Eye (tissue), 1 donor: ENCODE measurements around the gene DCAF8.
A peak's percentile ranks its signal among the peaks of the same experiment; 100 is the strongest.

ENCODE experiments used
- DNase-seq: peaks from one replicate; pipeline ENCODE4 v3.0.0-alpha.2; 2015

The DCAF8 gene

GRCh38 chr1:160261556-160261892 is 825 bp downstream of the DCAF8 start:
- DNase-seq: no peak

GRCh38 chr1:160260406-160261382 is 1.7 kb downstream of the DCAF8 start:
- DNase-seq: peak; percentile 61

DNA sequence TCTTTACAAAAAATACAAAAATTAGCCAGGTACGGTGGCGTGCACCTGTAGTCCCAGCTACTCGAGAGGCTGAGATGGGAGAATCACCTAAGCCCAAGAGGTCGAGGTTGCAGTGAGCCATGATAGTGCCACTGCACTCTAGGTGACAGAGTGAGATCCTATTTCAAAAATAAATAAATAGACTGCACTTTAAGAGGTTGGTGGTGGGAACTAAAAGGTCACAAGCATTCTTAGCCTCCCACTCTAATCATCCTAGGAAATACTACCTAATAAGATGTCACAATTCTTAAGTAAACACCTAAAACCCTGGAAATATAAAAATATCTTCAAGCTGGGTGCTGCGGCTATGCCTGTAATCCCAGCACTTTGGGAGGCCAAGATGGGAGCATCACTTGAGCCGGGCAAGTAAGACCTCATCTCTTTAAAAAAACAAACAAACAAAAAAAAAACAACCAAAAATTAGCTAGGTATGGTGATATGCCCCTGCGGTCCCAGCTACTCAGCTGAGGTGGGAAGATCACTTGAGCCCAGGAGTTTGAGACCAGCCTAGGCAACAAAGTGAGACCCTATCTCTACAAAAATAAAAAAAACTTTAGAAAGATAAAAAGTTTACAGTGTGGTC is 4.1 kb downstream of the DCAF8 start:
- no peak for DNase-seq

DNA sequence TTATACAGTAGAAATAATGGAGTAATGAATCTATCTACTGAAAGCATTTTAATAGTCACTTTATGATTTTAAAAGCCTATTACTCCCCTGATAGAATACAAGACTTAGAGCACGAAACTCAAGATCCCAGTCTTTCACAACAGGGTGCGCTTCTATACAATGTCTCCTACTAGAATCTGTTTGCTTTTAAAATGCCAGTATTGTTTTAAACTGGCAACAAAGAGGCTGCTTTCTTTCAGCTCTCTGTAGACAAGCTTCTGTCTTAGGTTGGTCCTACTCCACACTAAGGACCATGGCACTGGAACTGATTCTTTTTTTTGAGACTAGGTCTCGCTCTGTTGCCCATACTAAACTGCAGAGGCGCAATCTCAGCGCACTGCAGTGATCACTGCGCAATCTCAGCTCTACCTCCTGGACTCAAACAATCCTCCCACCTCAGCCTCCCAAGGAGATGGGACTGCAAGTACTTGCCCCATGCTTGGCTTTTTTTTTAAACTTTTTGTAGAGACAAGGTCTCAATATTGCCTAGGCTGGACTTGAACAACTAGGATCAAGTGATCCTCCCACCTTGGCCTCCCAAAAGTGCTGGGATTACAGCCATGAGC is 4.8 kb downstream of the DCAF8 start:
- DNase-seq: no peak

- DNase-seq: no peak
These were observed 5.8 kb downstream of the DCAF8 start for GRCh38 chr1:160256396-160257046.

- DNase-seq: no peak
These were observed 6.5 kb downstream of the DCAF8 start for GRCh38 chr1:160255781-160256300.

DNA sequence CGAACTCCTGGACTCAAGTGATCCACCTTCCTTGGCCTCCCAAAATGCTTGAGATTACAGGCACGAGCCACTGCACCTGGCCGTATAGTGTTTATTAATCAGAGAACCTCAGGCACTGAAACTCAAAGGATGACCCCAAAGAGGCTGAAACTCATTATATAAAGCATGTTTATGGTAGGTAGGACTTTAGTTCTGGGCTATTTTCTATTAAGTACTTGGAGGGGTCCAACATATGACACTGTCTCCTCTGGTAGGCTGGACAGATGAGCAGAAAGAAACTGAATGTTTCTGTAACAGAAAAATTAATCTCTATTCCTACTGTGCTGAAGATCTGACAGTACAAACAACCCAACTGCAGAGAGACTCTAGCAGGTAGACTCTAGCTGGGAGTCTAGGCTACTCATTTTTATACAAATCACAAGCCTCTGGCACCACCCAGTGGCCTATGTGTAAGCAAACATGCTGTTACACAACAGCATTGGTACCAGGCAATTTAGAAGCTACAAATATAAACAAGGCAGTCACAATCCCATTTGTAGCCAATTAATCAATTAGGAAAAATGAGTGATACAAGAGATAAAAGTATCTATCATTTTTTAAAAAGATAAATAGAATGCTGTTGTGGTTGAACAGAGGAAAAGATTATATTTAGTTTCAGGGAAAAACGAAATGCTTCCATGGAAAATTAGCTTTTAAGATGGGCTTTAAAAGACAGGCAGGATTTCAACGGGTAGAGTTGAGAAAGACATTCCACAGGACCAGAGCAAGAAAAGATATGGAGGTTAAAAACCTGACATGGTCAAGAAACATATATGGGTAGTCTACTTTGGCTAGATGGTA is 10.4 kb downstream of the DCAF8 start:
- peak; percentile 90 for DNase-seq

- DNase-seq: no peak
These were observed 11.3 kb downstream of the DCAF8 start for GRCh38 chr1:160251011-160251410.

GRCh38 chr1:160247053-160247452 is 15.3 kb downstream of the DCAF8 start:
- DNase-seq: no peak

GRCh38 chr1:160245434-160245833 is 16.9 kb downstream of the DCAF8 start:
- no peak for DNase-seq

DNA sequence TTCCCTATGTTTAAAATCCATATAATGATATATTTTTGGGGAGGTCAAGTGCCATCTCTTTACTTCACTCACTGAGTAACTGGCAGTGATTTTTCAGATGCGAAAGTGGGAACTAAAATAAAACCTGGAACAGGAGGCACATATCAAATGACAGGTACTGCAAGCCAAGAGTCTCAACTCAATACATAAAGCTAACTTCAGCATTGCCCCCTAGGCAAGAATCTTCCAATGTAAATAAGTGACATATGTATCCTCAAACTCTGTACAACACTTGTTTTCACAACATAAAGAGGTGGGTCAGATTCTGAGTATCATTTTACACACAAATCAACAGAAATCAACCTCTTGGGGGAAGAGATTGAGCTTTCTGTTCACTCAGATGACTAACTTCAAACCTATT is 18.1 kb downstream of the DCAF8 start:
- DNase-seq: no peak

- no peak for DNase-seq
These were observed 18.6 kb downstream of the DCAF8 start for GRCh38 chr1:160243767-160244166.

DNA sequence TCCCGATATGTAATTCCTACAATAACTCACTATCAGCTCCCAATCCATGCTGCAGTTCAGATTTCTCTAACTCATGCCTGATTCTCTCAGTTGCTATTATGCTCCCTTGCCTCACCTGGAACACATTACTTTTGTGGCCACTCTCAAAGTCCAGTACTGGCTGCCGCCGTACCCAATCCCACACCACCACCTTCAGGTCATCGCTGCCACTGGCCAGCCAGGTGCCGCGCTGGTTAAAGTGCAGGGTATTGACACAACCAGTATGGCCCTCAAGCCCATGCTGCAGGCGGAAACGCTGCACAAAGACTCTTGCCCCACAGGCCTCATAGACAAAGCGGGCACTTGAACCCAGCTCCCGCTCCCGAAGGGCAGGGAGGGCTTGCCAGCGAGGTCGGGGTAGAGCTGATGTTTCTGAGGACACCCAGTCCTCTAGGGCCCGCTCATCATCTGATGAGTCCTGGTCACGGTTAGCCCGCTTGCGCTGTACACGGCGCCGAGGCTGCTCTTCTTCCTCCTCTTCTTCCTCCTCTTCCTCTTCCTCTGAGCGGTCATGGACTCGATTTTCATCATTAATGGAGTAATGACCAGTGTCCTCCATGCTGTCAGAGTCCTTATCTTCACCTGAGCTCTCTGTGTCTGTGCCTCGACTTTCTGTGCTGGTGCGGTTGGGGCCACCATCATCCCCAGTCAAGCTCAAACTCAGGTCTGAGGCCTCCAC is 22.6 kb downstream of the DCAF8 start:
- no peak for DNase-seq

DNA sequence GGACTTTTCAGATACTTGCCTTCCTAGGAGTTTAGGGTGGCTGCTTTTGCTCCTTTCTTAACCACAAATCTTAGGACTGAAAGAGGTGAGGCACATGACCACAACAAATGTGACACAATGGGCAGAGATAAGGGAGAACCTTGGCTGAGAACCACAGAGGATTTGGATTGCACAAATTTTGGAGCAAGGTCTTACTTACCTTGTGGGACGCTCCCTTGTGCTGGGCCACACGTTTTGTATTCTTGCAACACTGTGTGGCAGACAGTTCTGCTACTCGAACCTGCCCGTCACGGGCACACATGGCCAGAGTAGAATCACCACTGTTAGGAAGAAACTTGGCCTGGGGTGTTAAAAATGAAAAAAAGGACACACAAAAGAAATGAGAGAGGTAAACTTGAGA is 23.9 kb downstream of the DCAF8 start:
- DNase-seq: no peak

DNA sequence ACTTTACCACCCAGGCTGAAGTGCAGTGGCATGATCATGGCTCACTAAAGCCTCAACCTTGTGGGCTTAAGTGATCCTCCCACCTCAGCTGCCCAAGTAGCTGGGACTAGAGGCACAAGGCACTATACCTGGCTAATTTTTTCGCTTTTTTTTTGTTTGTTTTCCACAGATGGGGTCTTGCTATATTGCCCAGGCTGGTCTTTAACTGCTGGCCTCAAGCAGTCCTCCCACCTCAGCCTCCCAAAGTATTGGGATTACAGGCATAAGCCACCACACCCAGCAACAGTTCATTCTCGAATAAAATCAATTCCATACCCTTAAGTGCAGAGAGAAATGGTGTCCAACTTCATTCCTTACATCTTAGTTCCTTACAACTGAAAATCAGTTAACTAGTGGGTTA is 24.8 kb downstream of the DCAF8 start:
- DNase-seq: no peak

DNA sequence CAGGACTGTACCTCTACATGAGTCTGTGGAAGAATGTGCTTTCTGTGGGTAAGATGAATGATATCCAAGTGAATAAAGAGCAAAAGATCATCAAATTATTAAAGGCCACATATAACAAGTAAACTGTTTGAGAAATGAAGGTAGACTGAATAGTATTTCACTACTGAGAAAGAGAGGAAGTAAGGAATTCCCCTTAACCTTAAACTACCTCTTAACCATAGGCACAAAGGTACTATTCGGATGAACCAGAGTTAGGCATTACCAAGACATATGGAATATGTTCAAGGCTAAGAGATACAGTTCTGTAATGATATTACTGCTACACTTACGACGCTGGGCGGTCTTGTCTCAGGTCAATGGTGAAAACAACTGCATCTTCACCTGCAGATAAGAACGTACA is 25.5 kb downstream of the DCAF8 start:
- DNase-seq: no peak

GRCh38 chr1:160232911-160233310 is 29.4 kb downstream of the DCAF8 start:
- DNase-seq: no peak

DNA sequence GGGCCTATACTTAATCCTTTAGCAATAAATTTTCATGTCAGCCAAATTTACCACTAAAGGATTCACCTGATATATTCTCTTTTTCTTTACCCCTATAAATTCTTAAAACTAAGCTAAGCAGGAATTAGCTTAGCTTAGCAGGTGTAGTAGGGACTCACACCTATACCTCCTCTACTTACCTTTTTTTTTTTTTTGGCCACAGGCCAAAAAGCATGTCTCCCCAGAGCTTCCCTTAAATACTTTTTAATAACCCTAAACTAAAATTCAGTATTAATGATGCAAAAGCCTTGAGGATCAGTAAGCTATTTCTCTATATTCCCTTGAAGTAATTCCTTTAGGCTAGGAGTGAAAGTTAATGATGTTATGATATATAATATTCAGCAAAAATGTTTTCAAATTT is 33.9 kb downstream of the DCAF8 start:
- DNase-seq: no peak

- no peak for DNase-seq
These were observed 34.8 kb downstream of the DCAF8 start for GRCh38 chr1:160227561-160227960.

GRCh38 chr1:160227034-160227433 is 35.3 kb downstream of the DCAF8 start:
- no peak for DNase-seq

GRCh38 chr1:160226623-160227022 is 35.7 kb downstream of the DCAF8 start:
- no peak for DNase-seq

- DNase-seq: no peak
These were observed 37.0 kb downstream of the DCAF8 start for GRCh38 chr1:160225345-160225744.
